Measurements from ENCODE around the gene KRT82. TPM values are rescaled to one million over a fixed set of nuclear protein-coding genes. Genes with fewer than 3 reads are reported as not detected.

KRT82 gene
- total RNA-seq, 1 experiment from 2014 or later = not detected

DNA sequence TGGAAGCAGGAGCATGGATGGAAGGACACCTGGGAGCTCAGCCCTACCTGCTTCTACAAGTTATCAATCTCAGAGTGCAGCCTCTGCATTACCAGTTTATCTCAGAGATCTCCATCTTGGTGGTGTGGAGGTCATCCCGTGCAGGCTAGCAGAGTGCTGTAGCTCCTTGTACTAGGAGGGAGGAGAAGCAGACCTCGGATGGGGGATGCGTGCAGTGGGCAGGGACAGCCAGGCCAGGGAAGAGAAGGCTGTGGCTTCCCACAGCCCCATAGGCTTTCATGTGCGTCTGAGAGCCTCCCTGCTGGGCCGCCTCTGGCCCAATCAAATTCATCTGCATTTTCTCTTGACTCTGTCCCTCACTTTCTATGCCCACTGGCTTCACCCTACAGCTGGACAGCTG, 8.8 kb upstream of the KRT82 start:
- no peak overlapping the region for H4K5ac ChIP-seq (ENCODE audit: insufficient read length, low read depth, low read length)
- H2BK5ac ChIP-seq (ENCODE audit: insufficient read length, low read length) = no peak overlapping the region
- H3K27me3 ChIP-seq (ENCODE audit: insufficient read depth, low read length) = no peaks in the 10 kb centered on the region
- no peak overlapping the region for H3K9ac ChIP-seq (ENCODE audit: extremely low read depth, insufficient read length, low read length)
- no peak overlapping the region for H2BK15ac ChIP-seq (ENCODE audit: low read depth, low read length)
- no peak overlapping the region for H2BK120ac ChIP-seq (ENCODE audit: low read depth, low read length, poor library complexity, severe bottlenecking)
- Mint-ChIP-seq H3K27ac (no peak overlapping the region), H3K4me3 (no peak overlapping the region), H3K9me3 (peaks cover 5 to 7% of the 10 kb centered on the region in 2 experiments; a peak in 3 of 5 replicates), H3K36me3 (ENCODE audit: insufficient read depth in 1 of 3, low read depth in 3 of 3) (peaks cover 0 to 4% (median 0%) of the 10 kb centered on the region in 3 experiments; a peak in 2 of 7 replicates), H3K4me1 (peaks cover 8 to 9% of the 10 kb centered on the region in 2 experiments), H3K27me3 (ENCODE audit: low read depth) (peaks cover 10% of the 10 kb centered on the region)
- no peak overlapping the region for H3K4ac ChIP-seq (ENCODE audit: low read depth, low read length)
- no peaks in the 10 kb centered on the region for H3K79me2 ChIP-seq (ENCODE audit: insufficient read depth, low read length)
- H3K23ac ChIP-seq (ENCODE audit: insufficient read length, low read depth, low read length) = no peak overlapping the region
- H4K8ac ChIP-seq (replicated peaks; ENCODE audit: insufficient read length, low read depth, low read length) = no peak overlapping the region
- H3K79me1 ChIP-seq (ENCODE audit: insufficient read depth, low read depth, low read length, poor library complexity, severe bottlenecking) = no peaks in the 10 kb centered on the region
- no peaks in the 10 kb centered on the region for H3K4me1 ChIP-seq (ENCODE audit: insufficient read depth, low read length)
- H3K23me2 ChIP-seq (ENCODE audit: insufficient read length, low read depth, low read length, poor library complexity, severe bottlenecking) = peaks cover 3% of the 10 kb centered on the region
- H2AFZ ChIP-seq (ENCODE audit: low read length) = no peak overlapping the region
- H3K4me2 ChIP-seq (ENCODE audit: insufficient read depth, insufficient read length, low read length) = no peak overlapping the region
- no peak overlapping the region for H3K14ac ChIP-seq (ENCODE audit: insufficient read depth, low read length)
- no peak overlapping the region for H3K18ac ChIP-seq (ENCODE audit: insufficient read length, low read depth, low read length)
- H4K20me1 ChIP-seq (ENCODE audit: control insufficient read depth, insufficient read depth, insufficient read length) = no peaks in the 10 kb centered on the region
- no peak overlapping the region for H2AK5ac ChIP-seq (ENCODE audit: insufficient read length, low read length)
- no peak overlapping the region for H3K56ac ChIP-seq (ENCODE audit: insufficient read length, low read depth, low read length)
- H3K27ac ChIP-seq (ENCODE audit: insufficient read length, low read depth, low read length) = no peak overlapping the region
- DNase-seq = no peak
- no peak overlapping the region for H4K91ac ChIP-seq (ENCODE audit: insufficient read length, low read depth, low read length)
- H2BK20ac ChIP-seq (ENCODE audit: low read depth, low read length, poor library complexity, severe bottlenecking) = no peak overlapping the region
- H2BK12ac ChIP-seq (ENCODE audit: insufficient read length, low read depth, low read length) = no peak overlapping the region
- no peak overlapping the region for H3T11ph ChIP-seq (ENCODE audit: low read length)
- H3K9me3 ChIP-seq (ENCODE audit: control insufficient read depth, low read depth, low read length) = no peaks in the 10 kb centered on the region
- no CpG with 5 or more reads among the region's 5 CpGs for WGBS (ENCODE audit: extremely low coverage, insufficient read length, low lambda C conversion rate)
- TF ChIP-seq, protein P1, sequence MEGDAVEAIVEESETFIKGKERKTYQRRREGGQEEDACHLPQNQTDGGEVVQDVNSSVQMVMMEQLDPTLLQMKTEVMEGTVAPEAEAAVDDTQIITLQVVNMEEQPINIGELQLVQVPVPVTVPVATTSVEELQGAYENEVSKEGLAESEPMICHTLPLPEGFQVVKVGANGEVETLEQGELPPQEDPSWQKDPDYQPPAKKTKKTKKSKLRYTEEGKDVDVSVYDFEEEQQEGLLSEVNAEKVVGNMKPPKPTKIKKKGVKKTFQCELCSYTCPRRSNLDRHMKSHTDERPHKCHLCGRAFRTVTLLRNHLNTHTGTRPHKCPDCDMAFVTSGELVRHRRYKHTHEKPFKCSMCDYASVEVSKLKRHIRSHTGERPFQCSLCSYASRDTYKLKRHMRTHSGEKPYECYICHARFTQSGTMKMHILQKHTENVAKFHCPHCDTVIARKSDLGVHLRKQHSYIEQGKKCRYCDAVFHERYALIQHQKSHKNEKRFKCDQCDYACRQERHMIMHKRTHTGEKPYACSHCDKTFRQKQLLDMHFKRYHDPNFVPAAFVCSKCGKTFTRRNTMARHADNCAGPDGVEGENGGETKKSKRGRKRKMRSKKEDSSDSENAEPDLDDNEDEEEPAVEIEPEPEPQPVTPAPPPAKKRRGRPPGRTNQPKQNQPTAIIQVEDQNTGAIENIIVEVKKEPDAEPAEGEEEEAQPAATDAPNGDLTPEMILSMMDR (conservative IDR thresholded peaks at IDR 0.05) = no peak
